H9 (cell line): ENCODE results near the gene MYMK. TPM values are rescaled to one million over a fixed set of nuclear protein-coding genes. Genes with fewer than 3 reads are reported as not detected.

ENCODE experiments used
- DNase-seq: peaks from one replicate; pipeline ENCODE4 v3.0.0-alpha.2; 2017
- H2AFZ ChIP-seq: one replicate; pipeline ENCODE4 v1.6.1; 2013; ENCODE audit warnings: mild to moderate bottlenecking, low read length, control low read depth, moderate library complexity
- H2AK5ac ChIP-seq: 2 replicates; pipeline ENCODE4 v1.6.1; 2013; ENCODE audit warnings: low read length, control low read depth, mixed read lengths; ENCODE audit not compliant: insufficient read length
- H2BK120ac ChIP-seq: one replicate; pipeline ENCODE4 v1.6.1; 2013; ENCODE audit warnings: low read depth, mild to moderate bottlenecking, low read length, control low read depth, inconsistent platforms; ENCODE audit not compliant: poor library complexity, severe bottlenecking
- H2BK12ac ChIP-seq: 2 replicates; pipeline ENCODE4 v1.6.1; 2013; ENCODE audit warnings: low read length, control low read depth, mixed read lengths, low read depth; ENCODE audit not compliant: insufficient read length
- H2BK15ac ChIP-seq: 2 replicates; pipeline ENCODE4 v1.6.1; 2013; ENCODE audit warnings: low read depth, low read length, control low read depth
- H2BK20ac ChIP-seq: one replicate; pipeline ENCODE4 v1.6.1; 2013; ENCODE audit warnings: low read depth, mild to moderate bottlenecking, low read length, control low read depth, inconsistent platforms; ENCODE audit not compliant: poor library complexity, severe bottlenecking
- H2BK5ac ChIP-seq: 2 replicates; pipeline ENCODE4 v1.6.1; 2013; ENCODE audit warnings: low read length, control low read depth, mixed read lengths; ENCODE audit not compliant: insufficient read length
- H3K14ac ChIP-seq: 2 replicates; pipeline ENCODE4 v1.6.1; 2013; ENCODE audit warnings: low read length, control low read depth; ENCODE audit not compliant: insufficient read depth
- H3K18ac ChIP-seq: 2 replicates; pipeline ENCODE4 v1.6.1; 2013; ENCODE audit warnings: low read depth, mild to moderate bottlenecking, mixed read lengths, low read length, control low read depth; ENCODE audit not compliant: insufficient read length
- H3K23ac ChIP-seq: 2 replicates; pipeline ENCODE4 v1.6.1; 2013; ENCODE audit warnings: low read length, control low read depth, mixed read lengths, low read depth; ENCODE audit not compliant: insufficient read length
- H3K23me2 ChIP-seq: 2 replicates; pipeline ENCODE4 v1.6.1; 2013; ENCODE audit warnings: low read depth, mild to moderate bottlenecking, mixed read lengths, low read length, control low read depth; ENCODE audit not compliant: insufficient read length, poor library complexity, severe bottlenecking
- H3K27ac ChIP-seq: 2 replicates; pipeline ENCODE4 v1.5.1; 2013; ENCODE audit warnings: low read length, control low read depth, mixed read lengths, low read depth; ENCODE audit not compliant: insufficient read length
- H3K27me3 ChIP-seq: 2 replicates; pipeline ENCODE4 v1.6.1; 2013; ENCODE audit warnings: low read length, control low read depth, inconsistent platforms; ENCODE audit not compliant: insufficient read depth
- H3K4ac ChIP-seq: 2 replicates; pipeline ENCODE4 v1.6.1; 2013; ENCODE audit warnings: low read depth, mild to moderate bottlenecking, control low read depth, inconsistent platforms, low read length, moderate library complexity
- H3K4me1 ChIP-seq: 2 replicates; pipeline ENCODE4 v1.6.1; 2013; ENCODE audit warnings: low read length, control low read depth, inconsistent platforms; ENCODE audit not compliant: insufficient read depth
- H3K4me2 ChIP-seq: 2 replicates; pipeline ENCODE4 v1.6.1; 2013; ENCODE audit warnings: low read length, control low read depth, mixed read lengths; ENCODE audit not compliant: insufficient read length, insufficient read depth
- H3K56ac ChIP-seq: 2 replicates; pipeline ENCODE4 v1.6.1; 2013; ENCODE audit warnings: low read depth, mild to moderate bottlenecking, mixed read lengths, low read length, control low read depth; ENCODE audit not compliant: insufficient read length
- H3K79me1 ChIP-seq: 2 replicates; pipeline ENCODE4 v1.6.1; 2013; ENCODE audit warnings: low read depth, mild to moderate bottlenecking, moderate library complexity, low read length, control low read depth, inconsistent platforms; ENCODE audit not compliant: insufficient read depth, poor library complexity, severe bottlenecking
- H3K79me2 ChIP-seq: 2 replicates; pipeline ENCODE4 v1.6.1; 2013; ENCODE audit warnings: low read length, control low read depth, inconsistent platforms; ENCODE audit not compliant: insufficient read depth
- H3K9ac ChIP-seq: 2 replicates; pipeline ENCODE4 v1.6.1; 2013; ENCODE audit warnings: low read length, control low read depth, mixed read lengths; ENCODE audit not compliant: insufficient read length; ENCODE audit errors: extremely low read depth
- H3K9me3 ChIP-seq: one replicate; pipeline ENCODE4 v1.6.1; 2013; ENCODE audit warnings: low read depth, low read length, inconsistent platforms; ENCODE audit not compliant: control insufficient read depth
- H3T11ph ChIP-seq: one replicate; pipeline ENCODE4 v1.6.1; 2013; ENCODE audit warnings: mild to moderate bottlenecking, low read length, control low read depth, inconsistent platforms
- H4K20me1 ChIP-seq: one replicate; pipeline ENCODE4 v1.6.1; 2013; ENCODE audit not compliant: control insufficient read depth, insufficient read length, insufficient read depth
- H4K5ac ChIP-seq: 2 replicates; pipeline ENCODE4 v1.6.1; 2013; ENCODE audit warnings: low read depth, mild to moderate bottlenecking, mixed read lengths, low read length, control low read depth; ENCODE audit not compliant: insufficient read length
- H4K8ac ChIP-seq: replicated peaks from 2 replicates; pipeline ENCODE4 v1.6.1; 2013; ENCODE audit warnings: low read length, control low read depth, mixed read lengths, low read depth; ENCODE audit not compliant: insufficient read length
- H4K91ac ChIP-seq: 2 replicates; pipeline ENCODE4 v1.6.1; 2013; ENCODE audit warnings: low read depth, mild to moderate bottlenecking, moderate library complexity, mixed read lengths, low read length, control low read depth; ENCODE audit not compliant: insufficient read length
- H3K27ac Mint-ChIP-seq, 3 experiments: 2 replicates in 2 of 3; 3 replicates in 1 of 3; pipeline ENCODE4 v1.8.0; 2020 to 2021; ENCODE audit warnings: mixed read lengths in 3 of 3, mild to moderate bottlenecking in 1 of 3, moderate library complexity in 1 of 3
- H3K27me3 Mint-ChIP-seq: 2 replicates; pipeline ENCODE4 v1.8.0; 2021; ENCODE audit warnings: low read depth, mild to moderate bottlenecking, moderate library complexity, mixed read lengths
- H3K36me3 Mint-ChIP-seq, 3 experiments: 2 replicates in 2 of 3; 3 replicates in 1 of 3; pipeline ENCODE4 v1.8.0; 2020 to 2021; ENCODE audit warnings: low read depth in 3 of 3, mixed read lengths in 3 of 3; ENCODE audit not compliant: insufficient read depth in 1 of 3
- H3K4me1 Mint-ChIP-seq, 2 experiments: 2 replicates each; pipeline ENCODE4 v1.8.0; 2020; ENCODE audit warnings: mixed read lengths in 2 of 2
- H3K4me3 Mint-ChIP-seq, 2 experiments: 2 replicates in 1 of 2; 3 replicates in 1 of 2; pipeline ENCODE4 v1.8.0; 2020 to 2021; ENCODE audit warnings: mild to moderate bottlenecking in 2 of 2, mixed read lengths in 2 of 2, moderate library complexity in 1 of 2
- H3K9me3 Mint-ChIP-seq, 2 experiments: 2 replicates in 1 of 2; 3 replicates in 1 of 2; pipeline ENCODE4 v1.8.0; 2020; ENCODE audit warnings: mild to moderate bottlenecking in 2 of 2, mixed read lengths in 2 of 2, moderate library complexity in 1 of 2
- CTCF ChIP-seq: fragments of 200-600 bp; sonication (generic); conservative IDR thresholded peaks from 3 replicates; pipeline ENCODE4 v1.8.0; 2021; ENCODE audit warnings: antibody characterized with exemption, mild to moderate bottlenecking
- WGBS: extraction: QIAGEN DNeasy Blood & Tissue Kit; methylation state at CpG from one replicate; pipeline ENCODE4 v1.1.7; 2013; ENCODE audit warnings: missing lambda C conversion rate, low lambda C conversion rate, mixed read lengths; ENCODE audit not compliant: insufficient read length; ENCODE audit errors: extremely low coverage; 5-methylcytosine and 5-hydroxymethylcytosine counted together
- total RNA-seq: library from RNA; stranded (reverse); gene quantifications from 2 replicates; pipeline ENCODE4 v1.2.1, GENCODE V29; 2021

MYMK gene
- total RNA-seq, 1 experiment from 2014 or later = not detected

DNA sequence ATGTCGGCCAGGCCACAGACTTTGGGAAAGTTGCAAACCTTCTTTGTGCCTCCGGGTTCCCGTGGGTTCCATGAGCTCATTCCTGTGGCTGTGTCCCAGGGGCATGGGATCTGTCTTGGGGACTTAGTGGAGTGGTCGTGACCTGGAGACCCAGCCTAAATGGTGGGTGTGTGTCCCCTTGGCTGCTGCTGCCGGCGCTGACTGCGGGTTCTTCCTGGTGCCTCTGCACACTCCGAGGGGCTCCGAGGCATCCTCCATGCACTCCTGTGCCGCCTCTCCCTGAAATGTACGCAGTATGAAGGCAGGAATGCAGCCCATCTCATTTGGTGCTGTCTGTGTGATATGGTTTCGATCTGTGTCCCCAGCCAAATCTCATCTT lies 24.9 kb downstream of the MYMK start:
- no peak overlapping the region for H2AK5ac ChIP-seq
- no peaks in the 10 kb centered on the region for H3K79me2 ChIP-seq
- H2BK12ac ChIP-seq = no peak overlapping the region
- no peaks in the 10 kb centered on the region for H4K20me1 ChIP-seq
- H3K56ac ChIP-seq = no peak overlapping the region
- no peaks in the 10 kb centered on the region for H3K23me2 ChIP-seq
- no peaks in the 10 kb centered on the region for H3K4me1 ChIP-seq
- H4K8ac ChIP-seq = no peak overlapping the region
- no peak overlapping the region for H3K27ac ChIP-seq
- H3K4me3 Mint-ChIP-seq = no peak overlapping the region
- H2BK120ac ChIP-seq = no peak overlapping the region
- no peak for TF ChIP-seq CTCF
- H2BK5ac ChIP-seq = no peak overlapping the region
- no peak overlapping the region for H3K14ac ChIP-seq
- H3K4me2 ChIP-seq = no peak overlapping the region
- DNase-seq = no peak
- H4K5ac ChIP-seq = no peak overlapping the region
- H3K9me3 Mint-ChIP-seq = peaks cover 19% of the 10 kb centered on the region in 2 experiments
- no peak overlapping the region for H3K4ac ChIP-seq
- WGBS = no CpG with 5 or more reads among the region's 12 CpGs
- no peaks in the 10 kb centered on the region for H3K4me1 Mint-ChIP-seq
- no peaks in the 10 kb centered on the region for H3K27me3 ChIP-seq
- no peak overlapping the region for H3K9ac ChIP-seq
- H3T11ph ChIP-seq = no peak overlapping the region
- no peak overlapping the region for H3K23ac ChIP-seq
- no peak overlapping the region for H2BK15ac ChIP-seq
- no peak overlapping the region for H3K18ac ChIP-seq
- peaks cover 26% of the 10 kb centered on the region for H3K27me3 Mint-ChIP-seq
- H2BK20ac ChIP-seq = no peak overlapping the region
- H3K79me1 ChIP-seq = no peaks in the 10 kb centered on the region
- no peak overlapping the region for H3K27ac Mint-ChIP-seq
- H3K9me3 ChIP-seq = no peaks in the 10 kb centered on the region
- H2AFZ ChIP-seq = no peak overlapping the region
- H3K36me3 Mint-ChIP-seq = peaks cover 0 to 14% (median 4%) of the 10 kb centered on the region in 3 experiments; a peak in 5 of 7 replicates
- no peak overlapping the region for H4K91ac ChIP-seq
